ENCODE measurements around the gene ENOX1.

The ENOX1 gene

DNA sequence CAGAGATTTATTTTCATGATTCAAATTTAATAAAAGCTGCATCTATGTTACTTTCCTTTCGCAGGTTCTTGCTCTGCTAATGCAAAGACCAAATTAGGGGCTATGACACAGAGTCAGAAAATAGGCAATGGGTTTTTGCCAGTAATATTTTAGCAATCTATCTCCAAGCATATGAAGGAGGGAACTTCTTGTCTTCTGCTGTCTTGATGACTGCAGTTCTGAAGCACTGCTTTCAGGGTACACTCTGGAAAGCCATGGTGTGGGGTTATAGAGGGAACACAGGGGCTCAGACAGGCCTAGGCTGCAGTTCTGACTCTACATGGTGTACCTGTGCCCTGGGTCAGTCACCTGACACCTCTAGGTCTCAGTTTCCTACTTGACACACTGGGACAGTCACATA is 500.0 kb downstream of the ENOX1 start:
- DNase-seq (ENCODE audit: low read depth), result no peak

DNA sequence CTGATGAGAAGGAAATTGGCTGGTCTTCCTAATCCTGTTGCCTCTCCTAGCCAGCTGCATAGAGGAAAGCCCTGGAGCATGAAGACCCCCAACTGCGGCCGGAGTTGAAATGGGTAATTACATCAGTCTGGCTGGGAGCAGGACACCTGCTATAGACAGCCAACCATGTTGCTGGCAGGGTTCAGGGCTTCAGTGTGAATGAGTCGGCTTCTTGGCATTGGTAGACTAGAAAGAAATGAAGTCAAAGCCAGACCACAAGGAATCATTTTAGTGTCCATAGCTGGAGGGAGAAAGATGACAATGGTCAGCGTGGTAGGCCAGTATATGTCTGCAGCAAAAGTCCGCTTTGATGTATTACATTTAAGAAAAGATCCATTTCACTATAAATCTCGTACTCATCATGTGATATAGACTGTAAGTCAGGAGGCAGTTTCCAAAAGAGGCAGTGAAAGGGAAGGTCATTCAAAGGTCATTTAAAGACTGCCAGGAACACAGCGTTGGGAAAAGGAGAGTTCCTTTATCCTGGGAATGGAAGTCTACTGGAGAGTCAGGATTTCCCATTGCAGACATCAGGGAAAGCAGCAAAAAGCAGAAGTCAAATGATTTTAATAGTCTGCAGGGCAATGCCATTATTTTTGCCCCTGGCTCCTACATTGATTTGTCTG is 500.7 kb downstream of the ENOX1 start:
- no peak for DNase-seq (ENCODE audit: low read depth)

DNA sequence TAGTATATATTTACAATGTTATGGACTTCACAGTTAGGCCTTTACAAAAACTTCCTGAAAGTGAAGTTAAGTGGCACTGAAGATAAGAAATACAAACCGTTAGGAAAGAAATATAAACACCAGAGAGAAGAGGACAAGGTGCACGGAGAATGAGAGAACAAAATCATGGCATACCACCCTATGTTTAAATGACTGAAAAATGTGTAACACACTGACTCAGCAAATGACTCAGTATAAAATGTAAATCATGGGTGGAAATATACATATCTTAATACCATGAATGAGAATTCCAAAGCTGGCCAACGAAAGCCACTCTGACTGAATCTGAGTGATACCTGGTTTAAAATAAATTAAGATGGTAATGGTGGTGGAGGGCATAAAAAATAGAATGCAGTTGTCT is 502.6 kb downstream of the ENOX1 start:
- DNase-seq (ENCODE audit: low read depth), result no peak

DNA sequence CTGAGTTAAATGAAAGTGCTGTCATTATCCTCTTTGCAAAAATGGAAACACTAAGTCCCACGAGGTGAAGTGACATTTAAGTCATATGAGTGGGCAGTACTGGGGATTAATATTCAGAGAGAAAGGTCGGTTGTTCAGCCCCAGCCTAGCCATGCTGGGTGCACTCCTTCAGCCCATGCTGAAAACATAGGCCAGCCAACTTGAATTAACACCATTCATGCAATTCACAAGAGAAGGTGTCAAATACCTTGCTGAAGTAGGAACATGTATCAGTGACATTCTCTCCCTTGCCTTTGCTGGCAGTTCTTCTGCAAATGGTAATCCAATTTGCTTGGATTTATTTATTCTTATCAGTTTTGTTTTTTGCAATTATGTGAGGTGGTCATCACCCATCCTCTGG is 507.1 kb downstream of the ENOX1 start:
- no peak for DNase-seq (ENCODE audit: low read depth)

DNA sequence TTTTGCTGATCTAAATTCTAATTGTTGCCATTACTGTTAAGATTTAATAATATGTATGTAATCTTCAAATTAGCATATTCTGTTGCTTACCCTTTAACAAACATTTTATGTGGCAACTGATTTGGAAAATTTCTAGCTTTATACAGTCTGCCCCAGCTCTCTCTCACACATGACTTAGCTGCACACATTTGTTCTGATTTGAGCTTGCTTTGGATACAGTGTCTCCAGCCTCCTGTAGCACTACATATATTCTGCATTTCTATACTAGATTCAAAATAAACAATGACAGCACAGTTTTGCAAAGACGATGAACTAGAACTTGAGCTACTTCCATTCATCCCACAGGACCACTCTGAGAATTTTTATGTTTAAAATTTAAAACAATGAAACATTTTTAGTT is 508.6 kb downstream of the ENOX1 start:
- DNase-seq (ENCODE audit: low read depth), result no peak

DNA sequence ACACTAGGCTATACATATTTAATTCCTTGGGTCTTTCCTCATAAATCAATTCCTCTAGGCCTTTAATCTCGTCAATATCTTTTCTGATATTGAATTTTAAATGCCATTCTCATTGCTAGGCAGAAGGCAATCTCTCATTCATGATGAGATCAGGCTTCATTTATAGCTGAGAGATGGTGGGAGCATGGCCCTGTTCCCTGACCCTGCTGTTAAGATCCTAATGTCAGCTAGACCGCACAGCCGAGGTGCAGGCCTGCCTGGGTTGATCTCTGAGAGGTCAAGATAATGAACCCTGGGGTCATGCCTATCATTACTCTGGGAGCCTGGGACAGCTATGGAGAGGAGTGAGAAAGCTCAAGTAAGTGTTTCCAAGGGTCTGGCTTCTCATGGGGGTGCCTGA is 509.6 kb downstream of the ENOX1 start:
- no peak for DNase-seq (ENCODE audit: low read depth)

DNA sequence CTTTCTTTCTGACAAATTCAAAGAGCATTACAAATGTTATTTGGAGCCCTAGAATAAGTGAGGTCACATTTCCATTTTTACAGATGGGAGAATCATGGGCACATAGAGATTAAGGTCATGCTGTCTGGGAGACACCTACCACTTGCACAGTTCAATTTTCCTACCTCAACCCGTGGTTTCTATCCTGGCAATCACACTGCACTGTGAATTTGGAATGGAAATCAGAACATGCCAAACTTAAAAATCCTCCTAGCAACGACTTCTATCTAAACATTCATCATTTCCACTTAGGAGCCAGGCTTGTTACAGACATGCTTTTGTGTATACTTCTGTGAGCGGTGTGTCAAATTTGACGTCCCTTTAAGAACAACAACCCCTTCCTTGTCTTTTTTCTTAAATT is 511.9 kb downstream of the ENOX1 start:
- no peak for DNase-seq (ENCODE audit: low read depth)

DNA sequence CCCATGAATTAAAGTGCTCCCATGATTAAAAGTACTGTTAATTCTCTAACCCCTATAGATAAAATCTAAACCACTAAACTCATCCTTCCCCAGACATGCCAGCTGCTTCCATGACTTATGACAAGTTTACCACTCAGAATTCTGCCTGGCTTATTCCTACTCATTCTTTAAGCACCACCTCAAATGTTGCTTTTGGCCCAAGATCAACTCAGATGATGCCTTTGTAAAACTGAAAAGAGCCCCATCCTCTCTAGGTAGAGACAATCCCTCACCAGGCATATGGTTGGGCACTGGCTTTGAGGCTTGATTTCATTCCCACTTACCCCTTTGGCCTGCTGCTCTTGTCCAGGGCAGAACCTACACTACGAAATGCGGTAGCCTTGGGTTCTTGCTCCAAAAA is 513.4 kb downstream of the ENOX1 start:
- no peak for DNase-seq (ENCODE audit: low read depth)

DNA sequence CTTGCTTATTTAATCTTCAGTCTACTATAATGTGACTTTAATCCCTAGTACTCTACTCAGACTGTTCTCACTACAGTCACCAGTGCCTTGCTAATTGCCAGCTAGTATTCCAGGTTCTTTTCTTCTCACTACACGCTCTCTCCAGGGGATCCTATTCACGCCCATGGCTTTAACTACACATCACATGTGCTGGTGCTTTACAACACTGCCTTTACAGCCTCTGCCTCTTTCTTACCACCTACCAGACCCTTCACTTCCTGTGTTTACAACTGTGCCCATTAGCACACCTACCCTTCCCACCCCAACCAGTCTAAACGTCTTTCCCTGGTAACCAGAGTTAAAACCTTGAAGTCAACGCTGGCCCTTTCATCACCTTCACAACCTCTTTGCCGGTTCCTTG is 513.9 kb downstream of the ENOX1 start:
- DNase-seq (ENCODE audit: low read depth), result no peak

DNA sequence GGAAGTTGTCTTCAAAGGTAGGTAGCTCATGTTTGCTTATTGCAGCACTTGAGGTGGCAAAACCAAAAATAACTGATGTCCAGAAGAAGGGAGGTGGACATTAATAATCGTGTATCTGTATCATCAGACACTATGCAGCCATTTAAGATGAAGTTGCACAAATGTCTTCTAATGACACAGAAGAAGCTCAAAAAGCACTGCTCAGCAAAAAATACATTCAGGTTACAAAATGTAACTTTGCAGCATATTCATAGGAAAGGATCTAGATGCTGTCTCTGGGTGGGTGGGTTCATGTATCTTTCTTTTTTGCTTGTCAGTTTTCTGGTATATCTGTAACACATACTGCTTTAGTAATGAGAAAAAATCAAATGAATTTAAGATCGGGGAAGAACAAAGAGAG is 515.6 kb downstream of the ENOX1 start:
- no peak for DNase-seq (ENCODE audit: low read depth)

DNA sequence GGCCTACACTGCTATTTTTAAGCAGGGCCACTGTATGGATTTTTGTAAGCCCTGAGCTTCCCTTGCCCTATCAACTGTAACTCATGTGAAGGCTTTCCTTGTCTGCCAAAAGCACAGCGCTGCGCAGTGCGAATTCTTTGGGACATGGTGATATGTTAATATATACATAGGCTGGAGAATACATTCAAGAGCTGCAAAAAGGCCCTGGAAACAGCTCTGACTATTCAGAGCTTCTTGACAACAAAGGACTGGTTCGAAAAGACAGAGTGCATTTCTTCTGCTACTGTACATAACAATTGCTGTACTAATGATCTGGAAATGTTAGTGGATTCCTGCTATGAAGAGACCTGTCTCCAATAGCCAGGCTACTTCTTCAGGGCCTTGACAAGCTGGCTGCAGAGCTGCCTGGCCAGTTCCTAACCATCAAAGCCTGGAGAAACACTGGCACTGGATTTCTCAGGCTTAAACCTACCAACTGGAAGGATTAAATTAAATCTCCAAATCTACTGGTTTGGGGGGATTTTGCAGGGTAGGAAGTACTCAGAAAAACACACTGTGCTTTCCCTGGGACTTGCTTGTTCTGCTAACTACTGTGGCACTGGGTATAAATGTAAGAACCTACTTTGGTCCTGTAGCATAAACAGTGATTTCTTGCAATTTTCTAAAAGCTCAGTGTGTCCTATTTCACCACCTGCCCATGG is 516.5 kb downstream of the ENOX1 start:
- DNase-seq (ENCODE audit: low read depth), result no peak

DNA sequence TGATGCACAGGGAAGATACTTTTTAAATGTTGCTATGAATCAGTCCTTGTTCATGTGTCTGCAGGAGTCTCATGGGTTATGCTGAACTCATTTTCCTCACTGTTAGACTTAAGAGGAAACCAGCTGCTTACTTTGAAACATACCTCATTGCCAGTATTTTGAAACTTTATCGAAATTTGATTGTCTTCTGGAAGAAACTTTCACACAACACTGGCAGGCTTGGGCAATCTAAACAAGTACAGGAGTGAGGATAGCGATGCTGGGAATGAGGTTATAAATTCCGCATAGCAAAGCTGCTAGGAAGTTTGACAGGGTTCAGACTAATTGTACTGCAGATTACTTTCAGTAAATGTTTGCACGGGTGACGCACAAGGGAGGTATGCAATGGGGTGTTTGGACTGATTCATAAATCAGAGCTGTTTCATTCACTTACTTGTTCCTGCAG is 517.7 kb downstream of the ENOX1 start:
- no peak for DNase-seq (ENCODE audit: low read depth)

DNA sequence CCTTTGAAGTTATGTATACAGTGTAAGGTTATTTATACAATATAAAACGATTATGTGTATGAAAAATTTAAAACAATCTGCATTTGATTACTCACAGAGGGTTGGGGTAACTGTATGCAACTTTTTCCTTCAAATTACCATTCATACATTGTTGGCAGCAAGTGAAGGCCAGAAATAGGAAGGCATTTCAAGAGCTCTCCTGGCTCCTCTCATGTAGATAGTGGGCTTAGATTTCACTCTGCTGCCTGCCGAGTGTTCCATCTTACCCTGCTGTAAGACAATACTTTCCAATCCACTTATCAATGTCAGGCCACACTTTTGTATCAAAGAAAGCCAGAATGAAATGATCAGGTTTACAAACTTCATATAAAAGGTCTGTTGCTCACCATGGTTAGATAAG is 518.1 kb downstream of the ENOX1 start:
- no peak for DNase-seq (ENCODE audit: low read depth)

DNA sequence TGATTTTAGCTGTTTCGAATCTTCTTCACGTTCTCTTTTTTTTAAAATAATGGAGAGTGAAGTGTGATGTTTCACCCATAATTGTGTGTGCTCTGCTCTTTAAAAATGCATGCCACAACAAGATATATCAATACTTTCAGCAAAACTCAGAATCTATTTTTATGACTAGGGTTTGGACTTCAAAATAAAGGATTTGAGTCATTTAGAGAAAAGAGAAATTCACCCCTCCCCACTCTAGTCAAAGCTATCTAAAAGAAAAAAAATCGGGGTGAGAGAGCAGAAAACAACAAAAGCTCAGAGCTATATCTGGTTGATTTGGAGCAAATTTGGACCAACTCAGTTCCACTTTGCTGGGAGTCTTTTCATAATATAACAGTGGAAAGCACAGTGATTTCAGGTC is 518.9 kb downstream of the ENOX1 start:
- no peak for DNase-seq (ENCODE audit: low read depth)

DNA sequence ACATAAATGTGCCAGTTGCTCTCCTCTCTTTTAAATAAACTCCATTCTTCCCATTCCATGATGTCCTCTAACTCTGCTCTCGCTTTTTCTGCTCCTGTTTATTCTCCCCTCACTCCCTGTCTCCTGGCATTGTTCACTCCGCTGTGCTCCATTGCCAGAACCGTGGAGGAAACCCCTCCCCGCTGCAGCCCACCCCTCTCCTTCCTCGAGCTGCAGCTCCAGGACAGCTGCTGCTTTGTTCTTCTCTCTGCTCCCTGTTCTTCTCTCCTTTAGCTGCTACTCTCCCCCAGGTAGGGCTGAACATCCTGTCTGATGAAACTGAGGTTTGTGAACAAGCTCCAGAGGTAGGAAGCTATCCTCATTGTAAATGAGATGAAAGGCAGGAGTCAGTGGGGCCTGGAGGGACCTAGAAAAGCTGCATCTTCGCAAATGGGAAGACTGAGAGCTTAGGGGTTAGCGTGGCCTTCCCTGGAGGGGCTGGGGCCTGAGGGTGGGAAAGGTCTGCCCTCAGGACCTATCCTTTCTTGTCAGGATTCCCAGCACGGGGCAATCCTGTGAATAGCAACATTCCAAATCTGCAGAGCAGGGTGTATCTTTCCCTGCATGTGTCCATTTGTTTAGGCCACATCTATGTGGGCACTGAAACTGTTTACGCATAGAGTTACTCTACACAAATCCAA is 519.7 kb downstream of the ENOX1 start:
- DNase-seq (ENCODE audit: low read depth), result no peak

DNA sequence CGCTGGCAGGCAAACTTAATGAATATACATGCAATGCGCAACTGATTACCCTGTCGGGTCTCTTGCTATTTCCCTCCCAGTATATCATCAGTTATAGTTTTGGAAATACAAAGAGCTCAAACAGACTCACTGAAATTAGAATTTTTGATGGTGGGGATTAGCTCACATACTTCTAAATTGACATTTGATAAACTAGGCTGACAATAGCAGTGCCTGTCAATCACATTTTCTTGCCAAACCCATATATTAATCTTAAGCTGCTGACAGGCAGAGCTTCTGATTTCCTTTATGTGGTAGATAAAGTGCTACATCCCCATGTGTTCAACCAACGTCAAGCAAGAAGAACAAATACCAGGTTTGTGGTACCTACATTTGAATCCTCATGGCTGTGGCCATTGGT is 521.7 kb downstream of the ENOX1 start:
- no peak for DNase-seq (ENCODE audit: low read depth)

DNA sequence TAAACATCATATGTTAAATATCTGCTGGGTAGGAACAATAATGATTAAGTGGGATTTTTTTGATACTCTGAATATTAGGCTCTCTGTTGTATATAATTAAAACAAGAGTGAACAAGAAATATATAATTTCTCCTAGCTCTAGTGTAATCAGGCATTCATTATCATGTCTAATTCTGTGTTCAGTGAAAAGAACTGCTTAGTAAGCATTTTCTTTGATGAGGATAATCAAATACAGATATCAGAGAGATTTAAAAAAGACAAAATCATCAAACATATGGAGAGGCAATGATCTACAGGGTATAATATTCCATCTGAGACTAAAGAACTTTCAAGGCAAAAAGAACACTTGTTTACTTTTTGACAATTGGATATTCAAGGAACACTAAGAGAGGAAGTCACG is 522.3 kb downstream of the ENOX1 start:
- no peak for DNase-seq (ENCODE audit: low read depth)

DNA sequence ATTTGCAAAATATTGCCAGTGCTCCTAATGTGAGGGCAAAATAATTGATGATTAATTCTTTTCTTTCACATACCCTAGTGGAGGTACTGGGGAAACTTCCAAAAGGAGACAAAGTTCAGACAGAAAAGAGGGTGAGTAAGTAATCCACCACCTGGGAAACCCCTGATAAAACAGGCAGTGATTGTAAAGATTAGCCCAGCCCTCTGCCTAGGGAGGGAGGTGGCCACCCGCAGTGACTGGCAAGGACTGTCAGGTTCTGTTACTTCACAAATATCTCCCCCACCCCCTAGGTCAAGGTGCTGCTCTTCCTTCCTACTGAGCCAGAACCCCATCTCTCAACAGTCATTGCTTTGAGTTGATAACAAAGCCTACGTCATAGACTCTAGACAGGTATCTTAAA is 523.7 kb downstream of the ENOX1 start:
- DNase-seq (ENCODE audit: low read depth), result no peak

DNA sequence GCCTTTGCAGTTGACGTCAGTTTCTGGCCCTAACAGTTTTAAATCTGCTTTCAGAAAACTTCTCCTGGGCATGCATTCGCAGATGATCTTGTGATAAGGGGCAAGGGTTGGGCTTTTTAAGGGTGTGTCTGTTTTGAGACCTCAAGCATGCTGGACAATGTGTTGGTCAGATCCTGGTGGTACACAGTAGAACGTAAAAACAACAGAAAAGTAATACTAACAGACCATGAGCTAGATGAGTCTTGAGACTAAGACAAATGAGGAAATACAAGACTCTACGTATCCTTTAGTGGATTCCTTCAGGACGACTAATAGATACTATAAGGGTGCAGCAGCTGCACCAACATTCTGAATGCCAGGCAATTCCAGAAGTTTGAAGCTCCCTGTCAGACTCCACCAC is 525.8 kb downstream of the ENOX1 start:
- DNase-seq (ENCODE audit: low read depth), result no peak

DNA sequence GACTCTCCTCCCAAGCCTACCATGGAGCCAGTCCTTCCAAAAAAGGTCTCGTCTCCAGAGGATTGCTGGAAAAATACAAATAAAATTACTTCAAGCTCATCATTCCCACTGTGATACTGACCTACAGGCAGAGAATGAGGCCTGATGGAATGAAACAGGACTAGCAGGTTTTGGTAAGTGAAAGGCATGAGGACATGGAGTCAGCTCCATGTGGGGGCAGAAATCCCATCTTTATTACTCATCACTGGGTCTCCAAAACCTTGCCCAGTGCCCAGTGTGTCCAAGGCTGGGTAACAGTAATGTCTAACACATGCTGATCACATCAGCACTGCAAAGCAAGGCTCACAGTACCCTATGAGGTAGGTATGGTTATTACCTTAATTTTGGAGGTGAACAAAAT is 528.0 kb downstream of the ENOX1 start:
- no peak for DNase-seq (ENCODE audit: low read depth)

DNA sequence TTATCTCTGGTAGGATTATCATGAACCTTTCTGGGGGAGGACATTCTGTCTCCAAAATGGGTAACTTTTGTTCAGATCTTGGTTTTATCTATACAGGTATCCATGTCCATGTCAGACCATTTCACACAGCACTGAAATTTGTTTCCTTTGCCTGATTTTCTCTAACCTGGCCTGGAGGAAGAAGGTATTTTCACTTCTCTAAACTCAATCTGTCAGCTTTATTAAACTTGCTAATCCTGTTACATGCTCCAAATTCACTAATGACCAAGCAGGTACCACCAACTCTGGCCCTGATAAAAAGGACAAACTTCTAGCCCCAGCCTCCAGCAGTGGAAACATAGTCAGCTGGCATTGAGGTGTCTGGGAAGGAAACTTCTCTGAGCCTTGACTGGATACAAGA is 529.0 kb downstream of the ENOX1 start:
- no peak for DNase-seq (ENCODE audit: low read depth)

DNA sequence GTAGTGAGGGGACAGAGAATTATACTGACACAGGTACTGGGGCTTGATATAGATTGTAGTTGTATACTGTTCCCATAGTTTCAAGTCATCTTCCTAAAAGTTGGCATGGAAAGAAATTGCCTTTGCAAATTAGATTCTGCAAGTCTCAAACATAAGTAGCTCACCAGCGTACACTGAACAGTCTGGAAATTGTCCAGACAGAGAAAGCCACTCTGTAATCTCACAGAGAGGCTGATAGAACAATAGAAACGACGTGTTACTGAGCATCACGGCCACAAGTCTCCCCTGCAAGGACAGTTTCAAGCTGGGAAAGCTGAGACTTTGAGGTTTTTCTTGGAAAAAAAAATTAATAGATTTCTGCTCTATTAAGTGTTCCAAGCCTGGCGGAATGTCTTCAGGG is 534.8 kb downstream of the ENOX1 start:
- DNase-seq (ENCODE audit: low read depth), result no peak

DNA sequence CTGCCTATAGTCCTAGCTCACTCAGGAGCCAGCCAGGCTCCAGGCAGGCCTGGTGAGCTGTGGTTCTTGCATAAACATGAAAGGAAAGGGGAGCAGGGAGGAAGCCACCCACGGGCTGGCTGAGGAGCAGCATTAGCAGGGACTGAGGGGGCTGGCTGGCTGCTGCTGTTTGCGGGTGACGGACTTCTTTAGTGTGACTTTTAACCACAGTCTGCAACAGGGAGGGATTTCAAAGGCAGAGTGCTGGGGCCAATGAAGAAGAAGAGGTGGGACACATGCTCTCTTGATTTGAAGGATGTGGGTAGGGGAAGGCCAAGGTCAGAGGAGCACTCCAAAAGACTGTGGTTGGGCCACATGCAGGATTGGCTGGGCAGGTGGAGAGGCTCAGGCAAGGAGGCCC is 540.4 kb downstream of the ENOX1 start:
- no peak for DNase-seq (ENCODE audit: low read depth)
